ENCODE measurements around the gene SNX21.

The SNX21 gene, protein sequence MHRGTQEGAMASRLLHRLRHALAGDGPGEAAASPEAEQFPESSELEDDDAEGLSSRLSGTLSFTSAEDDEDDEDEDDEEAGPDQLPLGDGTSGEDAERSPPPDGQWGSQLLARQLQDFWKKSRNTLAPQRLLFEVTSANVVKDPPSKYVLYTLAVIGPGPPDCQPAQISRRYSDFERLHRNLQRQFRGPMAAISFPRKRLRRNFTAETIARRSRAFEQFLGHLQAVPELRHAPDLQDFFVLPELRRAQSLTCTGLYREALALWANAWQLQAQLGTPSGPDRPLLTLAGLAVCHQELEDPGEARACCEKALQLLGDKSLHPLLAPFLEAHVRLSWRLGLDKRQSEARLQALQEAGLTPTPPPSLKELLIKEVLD

GRCh38 chr20:45833030-45833882 lies at the start of gene SNX21:
Gene SNX21 (plus strand): TSS chr20:45833799. CDS start chr20:45833920, 121 bp downstream.
- no peak for TF ChIP-seq GATA3 (IDR thresholded peaks at IDR 0.05; ENCODE audit: low read depth, low read length)
- no peak for TF ChIP-seq GATA2 (IDR thresholded peaks at IDR 0.05; ENCODE audit: low read depth, low read length)

- TF ChIP-seq GATA2 (IDR thresholded peaks at IDR 0.05; ENCODE audit: low read depth, low read length) (no peak), GATA3 (IDR thresholded peaks at IDR 0.05; ENCODE audit: low read depth, low read length) (no peak)
These were observed 45.2 kb upstream of the SNX21 start for GRCh38 chr20:45788351-45788750.

DNA sequence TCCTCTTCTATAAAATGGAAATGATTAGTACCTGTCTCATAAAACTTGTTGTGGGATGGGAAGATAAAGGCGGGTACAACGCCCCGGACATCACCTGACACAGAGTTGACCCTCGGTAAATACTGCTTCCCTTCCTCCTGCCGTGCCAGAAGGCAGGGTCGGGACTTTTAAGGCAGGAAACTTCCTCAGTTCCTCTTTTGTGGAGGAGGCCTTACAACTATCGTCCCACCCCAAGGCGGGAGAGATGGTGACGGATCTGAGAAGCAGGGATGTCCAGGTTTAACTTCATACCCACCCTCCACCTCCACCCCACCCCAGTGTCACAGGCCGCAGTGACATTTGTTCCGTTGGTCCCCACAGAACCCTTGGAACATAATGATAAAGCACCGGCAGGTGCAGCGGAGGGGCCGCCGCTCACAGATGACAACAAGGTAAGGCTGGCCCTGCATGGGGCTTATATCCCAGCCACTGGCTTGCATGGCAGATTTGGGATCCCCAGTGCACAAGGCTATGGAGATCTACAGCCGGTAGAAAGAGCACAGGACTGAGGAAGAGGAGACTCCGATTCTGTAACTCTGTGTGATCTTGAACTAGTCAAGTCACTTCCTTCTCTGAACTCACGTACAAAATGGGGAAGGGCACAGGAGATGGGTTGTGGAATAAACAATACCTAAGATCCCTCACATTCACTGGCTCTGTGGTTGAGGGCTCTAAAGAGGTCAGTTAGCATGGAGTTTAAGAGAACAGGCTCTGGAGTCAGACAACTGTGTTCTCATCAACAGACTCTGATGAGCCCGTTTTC lies 41.1 kb upstream of the SNX21 start:
- no peak for TF ChIP-seq GATA3 (IDR thresholded peaks at IDR 0.05; ENCODE audit: low read depth, low read length)
- TF ChIP-seq GATA2 (IDR thresholded peaks at IDR 0.05; ENCODE audit: low read depth, low read length): no peak

DNA sequence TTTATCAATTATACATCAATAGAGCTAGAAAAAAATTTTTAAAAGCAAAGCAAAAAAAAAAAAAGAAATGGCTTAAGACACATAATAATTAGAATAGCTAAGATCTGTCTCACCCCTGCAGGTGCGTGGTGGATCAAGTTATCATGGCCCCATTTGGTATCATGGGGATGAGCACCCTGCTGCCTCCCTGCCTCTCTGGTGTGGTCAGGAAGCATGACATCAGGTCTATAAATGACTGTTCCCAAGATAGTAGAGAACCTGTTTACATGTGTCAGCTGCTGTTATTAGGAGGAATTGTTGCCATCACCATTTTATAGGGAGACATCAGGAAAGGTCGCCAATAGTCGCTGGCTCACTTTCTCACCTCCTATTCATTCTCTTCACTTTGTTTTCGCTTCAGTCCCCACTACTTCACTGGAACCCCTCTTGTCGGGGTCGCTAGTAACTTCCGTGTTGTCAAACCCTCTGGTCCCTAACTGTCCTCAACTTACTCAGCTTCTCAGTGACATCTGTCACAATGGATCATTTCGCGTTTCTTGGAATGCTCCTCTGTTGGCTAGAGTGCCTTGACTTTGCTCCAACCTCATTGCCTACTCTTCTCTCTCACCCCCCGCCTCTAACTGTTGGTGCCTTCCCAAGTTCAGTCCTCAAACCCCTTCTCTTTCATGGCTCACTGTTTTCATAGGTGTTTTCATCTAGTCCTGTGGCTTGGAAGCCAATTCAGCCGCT lies 37.1 kb upstream of the SNX21 start:
- TF ChIP-seq GATA3 (IDR thresholded peaks at IDR 0.05; ENCODE audit: low read depth, low read length): no peak
- no peak for TF ChIP-seq GATA2 (IDR thresholded peaks at IDR 0.05; ENCODE audit: low read depth, low read length)

DNA sequence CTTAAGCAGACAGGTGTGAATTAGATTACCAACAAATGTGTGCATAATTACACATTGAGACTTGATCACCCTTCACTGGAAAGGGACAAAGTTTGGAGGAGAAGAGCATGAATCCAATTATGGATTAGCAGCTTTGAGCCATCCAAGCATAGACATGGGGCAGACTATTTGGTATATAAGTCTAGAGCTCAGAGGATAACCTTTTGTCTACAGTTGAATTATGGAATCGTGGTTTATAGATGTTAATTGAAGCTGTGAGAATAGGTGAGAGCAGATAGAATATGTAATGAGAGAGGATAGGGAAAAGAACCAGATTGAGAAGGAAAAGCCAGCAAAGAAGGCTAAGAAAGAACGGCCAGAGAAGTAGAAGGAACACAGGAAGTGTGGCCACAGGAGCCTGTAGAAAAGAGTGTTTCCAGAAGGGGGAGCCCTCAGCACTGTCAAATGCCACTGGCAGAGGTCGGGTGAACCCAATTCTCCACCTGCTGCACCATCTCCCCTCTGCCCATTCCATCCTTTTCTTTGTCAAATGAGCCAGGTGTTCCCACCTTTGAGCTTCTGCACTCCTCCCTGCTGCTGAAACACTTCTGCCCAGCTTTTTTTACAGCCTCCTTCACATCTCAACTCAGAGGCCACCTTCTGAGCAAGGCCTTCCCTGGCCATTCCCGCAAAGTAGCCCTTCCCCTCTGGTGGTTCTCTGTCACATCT lies 34.5 kb upstream of the SNX21 start:
- no peak for TF ChIP-seq GATA3 (IDR thresholded peaks at IDR 0.05; ENCODE audit: low read depth, low read length)
- TF ChIP-seq GATA2 (IDR thresholded peaks at IDR 0.05; ENCODE audit: low read depth, low read length): no peak

DNA sequence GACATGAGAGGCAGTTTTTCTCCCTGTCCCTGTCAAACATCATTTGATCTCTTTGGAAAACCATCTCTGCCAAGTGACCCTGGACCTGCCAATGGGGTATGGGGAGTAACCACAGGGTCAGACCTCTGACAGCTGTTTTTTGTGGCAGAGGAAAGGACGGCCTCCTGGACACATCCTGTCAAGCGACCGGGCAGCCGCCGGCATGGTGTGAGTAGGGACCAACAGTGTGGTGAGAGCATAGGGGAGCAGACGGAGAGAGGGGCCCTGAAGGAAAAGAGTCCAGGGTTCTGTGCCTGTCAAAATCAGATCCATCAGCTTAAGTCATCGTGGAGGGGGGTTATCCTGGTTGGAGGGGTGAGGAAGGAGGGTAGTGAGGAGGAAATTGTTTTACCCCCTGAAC lies 31.7 kb upstream of the SNX21 start:
- TF ChIP-seq GATA3 (IDR thresholded peaks at IDR 0.05; ENCODE audit: low read depth, low read length) (no peak), GATA2 (IDR thresholded peaks at IDR 0.05; ENCODE audit: low read depth, low read length) (no peak)

- no peak for TF ChIP-seq GATA3 (IDR thresholded peaks at IDR 0.05; ENCODE audit: low read depth, low read length)
- TF ChIP-seq GATA2 (IDR thresholded peaks at IDR 0.05; ENCODE audit: low read depth, low read length): no peak
These were observed 23.2 kb upstream of the SNX21 start for GRCh38 chr20:45810191-45810970.

GRCh38 chr20:45812157-45813005 lies 21.2 kb upstream of the SNX21 start, which contains the start of gene UBE2C:
Gene UBE2C (plus strand): TSS chr20:45812644. CDS start chr20:45812696, 52 bp downstream.
- no peak for TF ChIP-seq GATA3 (IDR thresholded peaks at IDR 0.05; ENCODE audit: low read depth, low read length)
- no peak for TF ChIP-seq GATA2 (IDR thresholded peaks at IDR 0.05; ENCODE audit: low read depth, low read length)

DNA sequence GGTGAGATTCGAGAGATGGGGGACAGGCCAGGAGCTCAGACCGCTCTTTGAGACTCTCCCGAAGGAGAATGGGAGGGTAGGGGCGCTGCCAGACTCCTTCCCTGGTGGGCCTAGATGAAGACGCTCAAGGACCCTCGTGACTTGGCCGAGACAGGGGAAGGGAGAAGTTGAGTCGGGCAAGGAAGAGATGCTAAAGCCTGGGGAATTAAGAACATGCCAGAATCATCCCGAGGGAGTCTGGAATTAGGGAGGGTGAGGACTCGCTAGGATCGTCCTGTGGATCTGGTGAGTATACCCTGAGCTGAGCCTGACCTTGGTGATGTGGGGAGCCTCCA lies 20.6 kb upstream of the SNX21 start:
- TF ChIP-seq GATA3 (IDR thresholded peaks at IDR 0.05; ENCODE audit: low read depth, low read length) (no peak), GATA2 (IDR thresholded peaks at IDR 0.05; ENCODE audit: low read depth, low read length) (no peak)

- no peak for TF ChIP-seq GATA3 (IDR thresholded peaks at IDR 0.05; ENCODE audit: low read depth, low read length)
- no peak for TF ChIP-seq GATA2 (IDR thresholded peaks at IDR 0.05; ENCODE audit: low read depth, low read length)
These were observed 20.1 kb upstream of the SNX21 start for GRCh38 chr20:45813489-45813888.

- TF ChIP-seq GATA3 (IDR thresholded peaks at IDR 0.05; ENCODE audit: low read depth, low read length): no peak
- TF ChIP-seq GATA2 (IDR thresholded peaks at IDR 0.05; ENCODE audit: low read depth, low read length): no peak
These were observed 19.3 kb upstream of the SNX21 start for GRCh38 chr20:45814314-45814713.

Data from SH-SY5Y (cell line).